GM13976 (cell line): ENCODE measurements around the gene GEMIN4.
A peak's percentile ranks its signal among the peaks of the same experiment; 100 is the strongest.
"Not testable (repeated sequence)": the region's sequence is repeated elsewhere in the genome, so short reads cannot be mapped to it uniquely, and the experiment has no call there.

ENCODE experiments used
- DNase-seq: peaks from one replicate; pipeline ENCODE4 v3.0.0; 2012; ENCODE audit warnings: low spot score
- CTCF ChIP-seq: IDR thresholded peaks from 2 replicates; pipeline ENCODE4 v1.5.1; 2012; ENCODE audit warnings: borderline replicate concordance, mild to moderate bottlenecking; ENCODE audit not compliant: insufficient read depth; ENCODE audit errors: extremely low read depth, missing control alignments, control extremely low read depth
- in situ Hi-C: fragments of 300-500 bp; cut with MboI; formaldehyde crosslinking; loops from one replicate; pipeline ENCODE4 v1.12.0; 2022; ENCODE audit warnings: low sequenced_read_pairs, mixed read lengths, inconsistent platforms; ENCODE audit not compliant: unreplicated experiment

GEMIN4 gene

GRCh38 chr17:700504-701094 lies 51.5 kb downstream of the GEMIN4 start:
- in situ Hi-C loops, result no loop called here
- DNase-seq, result peak; percentile 78
- peak; percentile 32 for TF ChIP-seq CTCF

GRCh38 chr17:699345-699744 lies 52.7 kb downstream of the GEMIN4 start:
- DNase-seq, result no peak
- in situ Hi-C loops, result no loop called here
- no peak for TF ChIP-seq CTCF

- DNase-seq, in situ Hi-C loops: not testable (repeated sequence)
Observed at GRCh38 chr17:698096-698495, 54.0 kb downstream of the GEMIN4 start.

GRCh38 chr17:697682-698081 lies 54.4 kb downstream of the GEMIN4 start:
- no peak for TF ChIP-seq CTCF
- in situ Hi-C loops, result no loop called here
- DNase-seq, result no peak

GRCh38 chr17:696369-696768 lies 55.7 kb downstream of the GEMIN4 start:
- TF ChIP-seq CTCF, result no peak
- in situ Hi-C loops, result no loop called here
- DNase-seq, result no peak
